22Rv1 (cell line): ENCODE measurements around the gene GPR146.

Source experiments
- ZFX ChIP-seq: fragments of 450-650 bp; IDR thresholded peaks from 2 replicates; pipeline ENCODE4 v1.6.1; 2017; ENCODE audit warnings: antibody characterized with exemption, borderline replicate concordance
- TF ChIP-seq, protein P1 (sequence below): fragments of 450-650 bp; IDR thresholded peaks from 2 replicates; pipeline ENCODE4 v1.5.1; 2017; ENCODE audit warnings: mild to moderate bottlenecking

DNA sequence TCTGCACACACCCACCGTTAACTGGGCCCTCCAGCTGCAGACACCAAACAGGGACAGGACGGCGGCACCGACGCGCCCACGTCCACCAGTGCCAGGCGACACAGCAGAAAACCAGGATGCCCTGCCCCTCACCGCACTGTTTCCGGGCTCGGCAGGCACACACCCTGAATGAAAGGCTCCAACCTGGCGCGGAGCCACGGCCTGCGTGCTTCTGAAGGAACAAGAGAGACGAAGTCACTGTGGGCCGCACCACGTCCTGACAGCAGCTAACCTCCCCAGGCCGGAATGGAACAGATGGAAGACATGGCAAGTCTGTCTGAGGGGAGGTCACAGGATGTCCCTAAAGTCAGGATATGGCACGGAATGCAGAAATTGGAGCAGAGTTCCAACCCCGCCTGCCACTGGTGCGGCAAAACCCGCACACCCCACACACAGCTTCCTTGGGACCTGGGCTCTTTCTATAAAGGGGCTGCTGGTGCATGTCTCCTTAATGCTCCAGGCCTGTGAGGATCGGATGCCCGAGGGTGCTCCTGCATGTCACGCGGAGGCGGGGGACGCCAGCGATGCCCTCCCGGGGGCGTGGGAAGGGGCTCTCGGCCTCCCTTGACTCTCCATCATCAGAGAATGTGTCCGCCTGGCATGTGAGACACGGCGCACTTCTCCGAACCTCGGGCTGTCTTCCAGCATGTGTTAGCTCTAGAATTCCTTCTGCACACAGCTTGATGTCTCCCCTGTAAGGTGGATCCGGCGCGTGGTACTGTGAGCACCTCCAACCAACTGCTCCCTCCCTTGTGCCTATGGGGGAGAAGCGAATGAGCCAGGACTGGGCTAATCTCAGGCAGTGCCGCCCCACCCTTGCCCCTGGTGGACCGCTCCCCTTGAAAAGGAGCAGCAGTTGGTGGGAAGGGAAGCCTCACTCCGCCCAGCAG lies 39.6 kb downstream of the GPR146 start:
- TF ChIP-seq, protein P1, sequence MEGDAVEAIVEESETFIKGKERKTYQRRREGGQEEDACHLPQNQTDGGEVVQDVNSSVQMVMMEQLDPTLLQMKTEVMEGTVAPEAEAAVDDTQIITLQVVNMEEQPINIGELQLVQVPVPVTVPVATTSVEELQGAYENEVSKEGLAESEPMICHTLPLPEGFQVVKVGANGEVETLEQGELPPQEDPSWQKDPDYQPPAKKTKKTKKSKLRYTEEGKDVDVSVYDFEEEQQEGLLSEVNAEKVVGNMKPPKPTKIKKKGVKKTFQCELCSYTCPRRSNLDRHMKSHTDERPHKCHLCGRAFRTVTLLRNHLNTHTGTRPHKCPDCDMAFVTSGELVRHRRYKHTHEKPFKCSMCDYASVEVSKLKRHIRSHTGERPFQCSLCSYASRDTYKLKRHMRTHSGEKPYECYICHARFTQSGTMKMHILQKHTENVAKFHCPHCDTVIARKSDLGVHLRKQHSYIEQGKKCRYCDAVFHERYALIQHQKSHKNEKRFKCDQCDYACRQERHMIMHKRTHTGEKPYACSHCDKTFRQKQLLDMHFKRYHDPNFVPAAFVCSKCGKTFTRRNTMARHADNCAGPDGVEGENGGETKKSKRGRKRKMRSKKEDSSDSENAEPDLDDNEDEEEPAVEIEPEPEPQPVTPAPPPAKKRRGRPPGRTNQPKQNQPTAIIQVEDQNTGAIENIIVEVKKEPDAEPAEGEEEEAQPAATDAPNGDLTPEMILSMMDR: no peak
- TF ChIP-seq ZFX: no peak
